Stimulated activated CD4-positive, alpha-beta T cell treated with anti-CD3 and anti-CD28 coated beads, TNF-alpha, amount 100 ng/mL, for 24 hours (primary cell): Measurements from ENCODE around the gene CCDC30.
A peak's percentile ranks its signal among the peaks of the same experiment; 100 is the strongest.

Source experiments
- DNase-seq, 3 experiments: peaks; one replicate each; pipeline ENCODE4 v3.0.0-alpha.2; 2020; ENCODE audit warnings: low read depth in 3 of 3

CCDC30 gene

GRCh38 chr1:42690477-42691156 lies 227.5 kb downstream of the CCDC30 start:
- DNase-seq = peak in 1 of 3 experiments; percentile 11

GRCh38 chr1:42691157-42691498 lies 228.0 kb downstream of the CCDC30 start:
- DNase-seq = no peak

GRCh38 chr1:42692461-42692860 lies 229.4 kb downstream of the CCDC30 start:
- no peak for DNase-seq

GRCh38 chr1:42692911-42693310 lies 229.8 kb downstream of the CCDC30 start:
- DNase-seq = no peak

GRCh38 chr1:42698081-42698813 lies 235.2 kb downstream of the CCDC30 start:
- DNase-seq = no peak

GRCh38 chr1:42700006-42700405 lies 236.9 kb downstream of the CCDC30 start:
- no peak for DNase-seq

- DNase-seq = no peak
Observed at GRCh38 chr1:42703888-42704464, 240.9 kb downstream of the CCDC30 start.
